ENCODE data around the gene QKI. TPM values are rescaled to one million over a fixed set of nuclear protein-coding genes. Genes with fewer than 3 reads are reported as not detected.

QKI gene
- total RNA-seq, 1 donor from 2014 or later = 204 TPM

DNA sequence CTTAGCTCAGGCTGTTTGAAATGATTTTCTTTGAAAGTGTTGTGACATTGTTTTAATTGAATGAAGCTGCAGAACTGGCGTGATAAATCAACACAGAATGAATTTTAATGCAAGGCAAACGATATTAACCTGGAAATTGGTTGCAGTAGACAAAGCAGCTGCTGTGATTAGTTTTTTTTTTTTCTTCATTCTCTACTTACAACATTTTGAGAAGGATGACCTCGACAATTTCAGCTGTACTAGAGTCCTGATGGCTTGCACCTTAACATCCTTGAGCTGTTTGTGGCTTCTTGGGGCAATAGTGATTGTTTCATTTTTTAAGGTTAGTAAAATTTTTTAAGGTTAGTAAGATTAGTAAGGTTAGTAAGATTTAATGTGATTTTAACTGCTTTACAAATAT lies 54.2 kb downstream of the QKI start:
- H3K27me3 ChIP-seq (ENCODE audit: insufficient read depth, low read length) = no peaks in the 10 kb centered on the region
- no peak overlapping the region for H3K4me3 ChIP-seq (ENCODE audit: insufficient read depth, low read depth, low read length)
- no peak overlapping the region for H3K27ac ChIP-seq (ENCODE audit: low read depth, low read length)
- H3K9ac ChIP-seq (ENCODE audit: low read length) = no peak overlapping the region
- H3K79me2 ChIP-seq (ENCODE audit: insufficient read depth, low read length) = peaks cover 99% of the 10 kb centered on the region
- no peak overlapping the region for H3K27ac Mint-ChIP-seq (ENCODE audit: unreplicated experiment)
- TF ChIP-seq EZH2 (IDR thresholded peaks at IDR 0.05; ENCODE audit: insufficient read depth, low read length) (no peak), CTCF (IDR thresholded peaks at IDR 0.05; ENCODE audit: insufficient read depth, low read depth, low read length) (no peak)
- peaks cover 28% of the 10 kb centered on the region for H3K36me3 Mint-ChIP-seq (ENCODE audit: low read depth, unreplicated experiment)
- no peaks in the 10 kb centered on the region for H3K27me3 Mint-ChIP-seq (ENCODE audit: low read depth, unreplicated experiment)
- peaks cover 62% of the 10 kb centered on the region for H4K20me1 ChIP-seq (ENCODE audit: insufficient read depth, low read length)
- DNase-seq (ENCODE audit: low read depth) = no peak
- no peaks in the 10 kb centered on the region for H3K4me1 ChIP-seq (ENCODE audit: insufficient read depth, low read length)
- H3K4me2 ChIP-seq (ENCODE audit: low read length) = no peak overlapping the region
- H3K4me1 Mint-ChIP-seq (ENCODE audit: low read depth, unreplicated experiment) = peaks cover 25% of the 10 kb centered on the region
- no peak overlapping the region for H3K4me3 Mint-ChIP-seq (ENCODE audit: unreplicated experiment)
- no peak for FAIRE-seq
- no peaks in the 10 kb centered on the region for H3K9me3 ChIP-seq (ENCODE audit: insufficient read depth, low read depth, low read length)
- peaks cover 11% of the 10 kb centered on the region for H3K9me3 Mint-ChIP-seq (ENCODE audit: unreplicated experiment)
- no peaks in the 10 kb centered on the region for H3K36me3 ChIP-seq (ENCODE audit: insufficient read depth, low read length)
- no peak overlapping the region for H2AFZ ChIP-seq (ENCODE audit: low read depth, low read length)

GRCh38 chr6:163469459-163469985 lies 55.0 kb downstream of the QKI start:
- Histone ChIP-seq H3K9ac (ENCODE audit: low read length) (no peak overlapping the region), H3K4me1 (ENCODE audit: insufficient read depth, low read length) (no peaks in the 10 kb centered on the region), H3K36me3 (ENCODE audit: insufficient read depth, low read length) (no peaks in the 10 kb centered on the region), H3K4me3 (ENCODE audit: insufficient read depth, low read depth, low read length) (no peak overlapping the region), H3K27me3 (ENCODE audit: insufficient read depth, low read length) (no peaks in the 10 kb centered on the region), H2AFZ (ENCODE audit: low read depth, low read length) (no peak overlapping the region), H4K20me1 (ENCODE audit: insufficient read depth, low read length) (peaks cover 61% of the 10 kb centered on the region), H3K79me2 (ENCODE audit: insufficient read depth, low read length) (peaks cover 99% of the 10 kb centered on the region), H3K4me2 (ENCODE audit: low read length) (no peak overlapping the region), H3K27ac (ENCODE audit: low read depth, low read length) (no peak overlapping the region), H3K9me3 (ENCODE audit: insufficient read depth, low read depth, low read length) (no peaks in the 10 kb centered on the region)
- TF ChIP-seq CTCF (IDR thresholded peaks at IDR 0.05; ENCODE audit: insufficient read depth, low read depth, low read length) = no peak
- no peak for TF ChIP-seq EZH2 (IDR thresholded peaks at IDR 0.05; ENCODE audit: insufficient read depth, low read length)
- Mint-ChIP-seq H3K9me3 (ENCODE audit: unreplicated experiment) (peaks cover 11% of the 10 kb centered on the region), H3K27ac (ENCODE audit: unreplicated experiment) (no peak overlapping the region), H3K36me3 (ENCODE audit: low read depth, unreplicated experiment) (peaks cover 28% of the 10 kb centered on the region), H3K4me3 (ENCODE audit: unreplicated experiment) (no peak overlapping the region), H3K4me1 (ENCODE audit: low read depth, unreplicated experiment) (peaks cover 18% of the 10 kb centered on the region), H3K27me3 (ENCODE audit: low read depth, unreplicated experiment) (no peaks in the 10 kb centered on the region)
- DNase-seq (ENCODE audit: low read depth) (no peak), FAIRE-seq (no peak)

- no peaks in the 10 kb centered on the region for H3K27me3 ChIP-seq (ENCODE audit: insufficient read depth, low read length)
- no peak overlapping the region for H2AFZ ChIP-seq (ENCODE audit: low read depth, low read length)
- H3K4me3 Mint-ChIP-seq (ENCODE audit: unreplicated experiment) = no peak overlapping the region
- H3K27ac ChIP-seq (ENCODE audit: low read depth, low read length) = no peak overlapping the region
- no peak overlapping the region for H3K9ac ChIP-seq (ENCODE audit: low read length)
- H3K9me3 ChIP-seq (ENCODE audit: insufficient read depth, low read depth, low read length) = no peaks in the 10 kb centered on the region
- H3K4me1 ChIP-seq (ENCODE audit: insufficient read depth, low read length) = no peaks in the 10 kb centered on the region
- TF ChIP-seq CTCF (IDR thresholded peaks at IDR 0.05; ENCODE audit: insufficient read depth, low read depth, low read length) = no peak
- no peak for FAIRE-seq
- H3K79me2 ChIP-seq (ENCODE audit: insufficient read depth, low read length) = peaks cover 100% of the 10 kb centered on the region
- H3K36me3 ChIP-seq (ENCODE audit: insufficient read depth, low read length) = no peaks in the 10 kb centered on the region
- H3K4me2 ChIP-seq (ENCODE audit: low read length) = no peak overlapping the region
- H3K27ac Mint-ChIP-seq (ENCODE audit: unreplicated experiment) = no peak overlapping the region
- H3K9me3 Mint-ChIP-seq (ENCODE audit: unreplicated experiment) = peaks cover 11% of the 10 kb centered on the region
- H3K4me1 Mint-ChIP-seq (ENCODE audit: low read depth, unreplicated experiment) = peaks cover 20% of the 10 kb centered on the region
- peaks cover 28% of the 10 kb centered on the region for H3K36me3 Mint-ChIP-seq (ENCODE audit: low read depth, unreplicated experiment)
- H3K4me3 ChIP-seq (ENCODE audit: insufficient read depth, low read depth, low read length) = no peak overlapping the region
- H4K20me1 ChIP-seq (ENCODE audit: insufficient read depth, low read length) = peaks cover 62% of the 10 kb centered on the region
- H3K27me3 Mint-ChIP-seq (ENCODE audit: low read depth, unreplicated experiment) = no peaks in the 10 kb centered on the region
- no peak for DNase-seq (ENCODE audit: low read depth)
These were observed 56.1 kb downstream of the QKI start for GRCh38 chr6:163470611-163471010.
